Skin epidermis (tissue), 12 donors: Measurements from ENCODE around the gene ASIC2.
"Not testable (repeated sequence)": the region's sequence is repeated elsewhere in the genome, so short reads cannot be mapped to it uniquely, and the experiment has no call there.

Experiments
- H3K27ac ChIP-seq, 21 experiments: fragments of 200-600 bp; sonication (generic) in 11 of 21; one replicate each; pipeline ENCODE4 v1.5.0; 2020; ENCODE audit warnings: mild to moderate bottlenecking in 3 of 21, inconsistent platforms in 2 of 21, moderate library complexity in 2 of 21
- H3K4me3 ChIP-seq, 7 experiments: fragments of 200-600 bp; sonication (generic) in 2 of 7; one replicate each; pipeline ENCODE4 v1.5.0; 2020; ENCODE audit warnings: inconsistent platforms in 2 of 7, mild to moderate bottlenecking in 2 of 7, moderate library complexity in 1 of 7

ASIC2 gene

DNA sequence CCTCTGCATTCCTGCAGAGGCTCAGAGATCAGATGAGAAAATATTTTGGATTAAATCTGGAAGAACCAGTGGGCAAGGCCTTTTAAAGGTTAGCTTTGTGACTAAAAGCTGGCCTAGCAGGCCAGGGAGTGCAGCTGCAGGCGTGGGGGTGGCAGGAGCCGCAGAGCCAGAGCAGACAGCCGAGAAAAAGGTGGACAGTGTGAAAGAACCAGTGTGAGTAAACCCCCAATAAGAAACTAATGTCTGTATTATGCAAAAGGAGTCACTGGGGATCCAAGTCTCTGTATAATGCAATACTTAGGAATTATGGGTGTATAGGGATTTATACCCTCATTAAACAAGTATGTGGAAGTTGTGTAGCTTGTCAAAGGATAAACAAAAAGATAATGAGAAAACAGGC is 322.8 kb downstream of the ASIC2 start:
- Histone ChIP-seq H3K27ac (no peak overlapping the region), H3K4me3 (no peak overlapping the region)

DNA sequence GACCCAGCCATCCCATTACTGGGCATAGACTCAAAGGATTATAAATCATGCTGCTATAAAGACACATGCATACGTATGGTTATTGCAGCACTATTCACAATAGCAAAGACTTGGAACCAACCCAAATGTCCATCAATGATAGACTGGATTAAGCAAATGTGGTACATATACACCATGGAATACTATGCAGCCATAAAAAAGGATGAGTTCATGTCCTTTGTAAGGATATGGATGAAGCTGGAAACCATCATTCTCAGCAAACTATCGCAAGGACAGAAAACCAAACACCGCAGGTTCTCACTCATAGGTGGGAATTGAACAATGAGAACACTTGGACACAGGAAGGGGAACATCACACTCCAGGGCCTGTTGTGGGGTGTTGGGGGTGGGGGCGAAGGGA is 323.9 kb downstream of the ASIC2 start:
- not testable (repeated sequence) for H3K4me3 ChIP-seq, H3K27ac ChIP-seq

DNA sequence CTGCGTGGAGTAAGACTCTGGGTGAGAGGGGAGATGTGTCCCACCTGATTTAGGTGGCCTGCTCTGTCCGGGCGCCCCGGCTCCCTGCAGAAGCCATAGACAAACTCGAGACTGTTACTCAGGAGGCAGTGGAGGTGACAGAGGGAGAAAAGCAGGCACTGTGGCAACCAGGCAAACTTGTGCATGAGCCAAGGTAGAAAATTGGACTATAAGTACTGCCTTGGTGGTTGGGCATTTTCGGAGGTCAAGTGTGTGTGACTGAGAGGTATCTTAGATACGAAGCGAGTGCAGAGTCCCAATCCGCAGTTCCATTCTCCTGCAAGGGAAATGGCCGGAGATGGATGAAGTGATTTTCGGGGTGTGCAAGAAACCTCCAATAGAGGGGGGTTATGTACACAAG is 328.6 kb downstream of the ASIC2 start:
- no peak overlapping the region for H3K27ac ChIP-seq

More for the DNA sequence above, 328.6 kb downstream of the ASIC2 start:
- no peak overlapping the region for H3K4me3 ChIP-seq
